Measurements from ENCODE around the gene VSTM2B.

DNA sequence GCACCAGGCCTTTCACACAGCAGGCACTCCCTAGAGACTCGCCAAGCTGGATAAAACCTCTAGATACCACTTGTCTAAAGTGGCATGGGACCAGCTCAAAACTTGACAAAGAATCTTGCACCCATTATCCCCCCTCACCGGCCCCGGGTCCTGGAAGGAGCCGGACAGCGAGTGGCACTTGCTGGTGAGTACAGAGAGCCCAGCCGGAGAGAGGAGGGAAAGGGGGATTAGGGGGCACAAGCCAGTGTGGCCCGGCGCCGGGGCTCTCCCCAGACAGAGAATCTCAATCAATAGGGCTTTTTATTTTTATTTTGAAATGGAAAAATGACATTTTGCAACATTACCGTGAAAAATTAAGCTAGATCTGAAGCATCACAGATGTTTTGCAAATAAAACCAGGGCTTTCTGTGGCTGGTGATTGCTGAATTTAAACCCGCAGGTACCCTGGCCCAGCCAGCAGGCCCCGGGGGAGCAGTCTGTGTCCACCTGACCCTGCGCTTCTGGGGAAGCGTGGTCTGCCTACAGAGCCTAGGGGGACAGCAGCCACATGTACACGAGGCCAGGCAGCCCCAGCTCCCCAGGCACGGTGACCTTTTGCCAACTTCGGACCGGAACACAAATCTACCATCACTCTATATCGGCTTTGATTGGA is 10.0 kb upstream of the VSTM2B start:
- TF ChIP-seq EZH2 (IDR thresholded peaks at IDR 0.05; ENCODE audit: borderline replicate concordance) (no peak), EZH2phosphoT487 (IDR thresholded peaks at IDR 0.05; ENCODE audit: low read depth, severe bottlenecking, unreplicated experiment) (no peak)
- TF ChIP-seq, protein P1, sequence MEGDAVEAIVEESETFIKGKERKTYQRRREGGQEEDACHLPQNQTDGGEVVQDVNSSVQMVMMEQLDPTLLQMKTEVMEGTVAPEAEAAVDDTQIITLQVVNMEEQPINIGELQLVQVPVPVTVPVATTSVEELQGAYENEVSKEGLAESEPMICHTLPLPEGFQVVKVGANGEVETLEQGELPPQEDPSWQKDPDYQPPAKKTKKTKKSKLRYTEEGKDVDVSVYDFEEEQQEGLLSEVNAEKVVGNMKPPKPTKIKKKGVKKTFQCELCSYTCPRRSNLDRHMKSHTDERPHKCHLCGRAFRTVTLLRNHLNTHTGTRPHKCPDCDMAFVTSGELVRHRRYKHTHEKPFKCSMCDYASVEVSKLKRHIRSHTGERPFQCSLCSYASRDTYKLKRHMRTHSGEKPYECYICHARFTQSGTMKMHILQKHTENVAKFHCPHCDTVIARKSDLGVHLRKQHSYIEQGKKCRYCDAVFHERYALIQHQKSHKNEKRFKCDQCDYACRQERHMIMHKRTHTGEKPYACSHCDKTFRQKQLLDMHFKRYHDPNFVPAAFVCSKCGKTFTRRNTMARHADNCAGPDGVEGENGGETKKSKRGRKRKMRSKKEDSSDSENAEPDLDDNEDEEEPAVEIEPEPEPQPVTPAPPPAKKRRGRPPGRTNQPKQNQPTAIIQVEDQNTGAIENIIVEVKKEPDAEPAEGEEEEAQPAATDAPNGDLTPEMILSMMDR (IDR thresholded peaks at IDR 0.05; ENCODE audit: poor library complexity): no peak
